AG04449 (cell line): ENCODE results near the gene NGLY1.
A peak's percentile ranks its signal among the peaks of the same experiment; 100 is the strongest.

Experiments used
- CTCF ChIA-PET: fragments of 350-600 bp; formaldehyde crosslinking; extraction: SDS; loops from one replicate; lab custom pipeline; 2021; ENCODE audit warnings: antibody characterized with exemption; lab: Yijun Ruan, JAX
- POLR2A ChIA-PET: fragments of 400-600, 350-600 bp; formaldehyde crosslinking; extraction: SDS; loops from one replicate; lab custom pipeline; 2020; ENCODE audit warnings: antibody characterized with exemption, inconsistent platforms; lab: Yijun Ruan, JAX
- DNase-seq: peaks from one replicate; pipeline ENCODE4 v3.0.0-alpha.2; 2010; ENCODE audit warnings: low read depth, low spot score
- H3K4me3 ChIP-seq: 2 replicates; pipeline ENCODE4 v1.5.1; 2011; ENCODE audit warnings: low read depth, mild to moderate bottlenecking, control low read depth, low read length
- CTCF ChIP-seq: IDR thresholded peaks from one replicate; pipeline ENCODE4 v1.5.1; 2011; ENCODE audit warnings: mild to moderate bottlenecking, moderate library complexity, low read length, control low read depth, inconsistent platforms; ENCODE audit not compliant: insufficient read depth; ENCODE audit errors: missing control alignments

NGLY1 gene

DNA sequence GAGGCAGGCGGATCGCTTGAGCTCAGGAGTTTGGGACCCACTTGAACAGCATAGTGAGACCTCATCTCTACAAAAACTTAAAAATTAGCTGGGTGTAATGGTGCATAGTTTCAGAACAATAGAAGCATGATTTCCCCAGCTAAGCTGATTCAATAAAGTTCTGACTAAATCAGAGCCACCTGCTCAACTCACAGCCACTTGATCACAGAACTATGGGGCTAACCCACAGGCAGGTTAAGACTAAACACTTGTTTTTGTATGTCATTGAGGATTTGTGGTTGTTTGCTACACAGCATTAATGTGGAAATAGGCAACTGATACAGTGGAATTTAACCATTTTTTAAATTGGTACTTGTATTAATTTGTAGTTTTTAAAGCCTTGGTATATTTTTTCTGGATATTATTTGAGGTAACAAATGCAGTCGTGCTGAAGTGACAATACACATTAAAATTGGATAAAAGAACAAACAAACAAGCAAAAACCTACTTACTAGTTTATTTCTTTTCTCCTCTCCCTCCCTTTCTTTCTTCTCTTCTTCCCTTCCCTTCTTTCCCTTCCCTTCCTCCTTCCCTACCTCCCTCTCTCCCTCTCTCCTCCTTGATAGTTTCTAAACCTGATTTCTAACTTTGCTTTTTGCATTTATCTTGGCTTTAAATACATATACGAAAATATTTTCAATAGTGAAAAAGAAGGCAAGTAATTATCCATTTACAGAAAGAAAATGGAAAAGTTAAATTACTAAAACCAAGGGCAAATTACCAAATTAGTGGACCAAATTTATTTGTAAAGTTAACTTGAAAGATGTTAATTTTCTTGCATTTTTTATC lies 38.7 kb upstream of the NGLY1 start:
- TF ChIP-seq CTCF: no peak
- CTCF ChIA-PET: no interaction called here
- POLR2A ChIA-PET: no interaction called here
- H3K4me3 ChIP-seq: no peak overlapping the region
- no peak for DNase-seq

DNA sequence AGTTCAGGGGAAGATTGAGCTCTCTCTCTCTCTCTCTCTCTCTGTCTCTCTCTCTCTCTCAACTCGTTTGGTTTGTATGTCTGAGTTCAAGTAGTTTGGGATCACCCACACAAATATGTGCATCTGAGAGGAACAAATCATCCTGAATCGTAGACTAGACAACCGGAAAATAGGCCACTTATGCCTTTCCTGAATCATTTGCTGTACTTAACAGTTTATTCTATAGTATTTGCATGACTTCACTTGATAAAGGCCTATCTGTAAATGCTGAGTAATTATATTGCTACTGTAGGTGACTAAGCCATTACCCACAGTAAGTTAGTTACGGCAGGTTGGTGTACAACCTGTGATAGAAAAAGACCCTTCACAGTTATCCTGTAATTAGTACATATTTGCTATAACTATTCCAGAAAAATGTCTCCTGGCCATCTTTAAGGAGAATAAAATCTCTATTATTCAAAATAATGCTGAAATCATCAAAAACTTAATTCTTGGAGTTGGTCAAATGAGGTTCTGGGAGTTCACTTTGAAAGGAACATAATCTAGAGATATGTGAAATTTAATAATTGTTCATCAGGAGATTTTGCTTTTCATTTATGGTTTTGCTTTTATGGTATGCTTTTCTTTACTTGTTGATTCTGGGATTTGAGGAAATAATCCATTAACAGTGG lies 37.7 kb upstream of the NGLY1 start:
- no peak for TF ChIP-seq CTCF
- DNase-seq: no peak
- no peak overlapping the region for H3K4me3 ChIP-seq
- POLR2A ChIA-PET: interaction anchor here (1.3 kb wide), 1 partner anchor 38 kb away, joined by 4 read pairs; the partner anchor contains the start of gene NGLY1
- CTCF ChIA-PET: interaction anchor here (2.5 kb wide), 1 partner anchor 173 kb away, joined by 8 read pairs; no protein-coding TSS in a partner anchor

DNA sequence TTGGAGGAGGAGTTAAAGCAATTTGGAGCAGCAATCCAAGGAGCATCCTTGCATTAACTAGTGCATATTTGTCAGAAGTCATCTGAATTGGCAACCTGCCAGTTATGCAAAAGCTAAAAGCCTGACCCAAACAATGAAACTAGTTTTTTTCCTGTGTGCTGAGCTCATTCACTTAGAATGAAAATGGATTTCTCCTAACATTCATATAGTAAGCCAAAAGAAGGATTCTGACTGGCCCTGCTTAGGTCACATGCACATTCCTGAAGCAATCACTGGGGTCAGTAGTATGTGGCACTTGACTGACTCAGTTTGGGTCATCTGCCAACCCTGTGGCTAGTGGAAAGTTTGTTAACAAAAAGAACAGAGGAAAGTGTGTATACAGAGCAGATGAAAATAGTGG lies 37.1 kb upstream of the NGLY1 start:
- H3K4me3 ChIP-seq: no peak overlapping the region
- peak; percentile 91 for DNase-seq
- CTCF ChIA-PET: interaction anchor here (1.3 to 2.5 kb wide), 2 partner anchors 37 to 172 kb away, joined by 3 to 8 read pairs; no protein-coding TSS in a partner anchor
- no peak for TF ChIP-seq CTCF
- POLR2A ChIA-PET: interaction anchor here (0.6 to 1.3 kb wide), 2 partner anchors 11 to 37 kb away, joined by 3 to 4 read pairs; partner anchors contain the start of gene NGLY1

- no peak overlapping the region for H3K4me3 ChIP-seq
- DNase-seq: no peak
- TF ChIP-seq CTCF: no peak
- POLR2A ChIA-PET: no interaction called here
- CTCF ChIA-PET: interaction anchor here (1.4 to 2.5 kb wide), 2 partner anchors 170 to 225 kb away, joined by 4 to 8 read pairs; no protein-coding TSS in a partner anchor
These were observed 35.1 kb upstream of the NGLY1 start for GRCh38 chr3:25818335-25818734.

- H3K4me3 ChIP-seq: no peak overlapping the region
- TF ChIP-seq CTCF: no peak
- DNase-seq: no peak
- POLR2A ChIA-PET: no interaction called here
- CTCF ChIA-PET: interaction anchor here (1.4 kb wide), 1 partner anchor 224 kb away, joined by 4 read pairs; no protein-coding TSS in a partner anchor
These were observed 34.4 kb upstream of the NGLY1 start for GRCh38 chr3:25817638-25818037.

GRCh38 chr3:25817107-25817506 lies 33.9 kb upstream of the NGLY1 start:
- no peak for DNase-seq
- TF ChIP-seq CTCF: no peak
- CTCF ChIA-PET: no interaction called here
- POLR2A ChIA-PET: no interaction called here
- no peak overlapping the region for H3K4me3 ChIP-seq
